K562 (cell line): Measurements from ENCODE around the gene EFEMP2. TPM values are rescaled to one million over a fixed set of nuclear protein-coding genes. Genes with fewer than 3 reads are reported as not detected.
A peak's percentile ranks its signal among the peaks of the same experiment; 100 is the strongest.

Experiments used
- ATF2 ChIP-seq: sonication (generic); formaldehyde crosslinking; IDR thresholded peaks from 2 replicates; pipeline ENCODE4 v1.8.1; 2022; ENCODE audit warnings: missing genetic modification reagents
- CEBPG ChIP-seq, 3 experiments: fragments of 200-800 bp in 1 of 3; sonication (Bioruptor generic) in 1 of 3; sonication (generic) in 1 of 3; formaldehyde crosslinking in 1 of 3; IDR thresholded peaks in 2 of 3; conservative IDR thresholded peaks in 1 of 3; 2 replicates each; pipeline versions ENCODE4 v1.6.1 to v1.8.0; 2016 to 2022; ENCODE audit warnings: missing compliant biosample characterization in 2 of 3, missing genetic modification characterization in 2 of 3, mild to moderate bottlenecking in 1 of 3, missing genetic modification reagents in 1 of 3
- E2F6 ChIP-seq, 2 experiments: IDR thresholded peaks; 2 replicates each; pipeline ENCODE4 v1.6.1; 2011; ENCODE audit warnings: borderline replicate concordance in 1 of 2, control low read depth in 1 of 2, low read depth in 1 of 2, low read length in 1 of 2, mild to moderate bottlenecking in 1 of 2, mixed read lengths in 1 of 2, moderate library complexity in 1 of 2; ENCODE audit not compliant: insufficient read depth in 1 of 2, insufficient read length in 1 of 2, poor library complexity in 1 of 2, severe bottlenecking in 1 of 2; ENCODE audit errors: extremely low read depth in 1 of 2
- ESRRA ChIP-seq: fragments of 450-650 bp; IDR thresholded peaks from 2 replicates; pipeline ENCODE4 v1.6.1; 2014; ENCODE audit warnings: low read depth, mild to moderate bottlenecking, moderate library complexity, borderline replicate concordance
- ETS1 ChIP-seq: conservative IDR thresholded peaks from 2 replicates; pipeline ENCODE4 v1.6.1; 2011; ENCODE audit warnings: low read depth, mild to moderate bottlenecking, low read length; ENCODE audit not compliant: control insufficient read depth
- EWSR1 ChIP-seq: fragments of 450-650 bp; IDR thresholded peaks from 2 replicates; pipeline ENCODE4 v1.6.1; 2018; ENCODE audit warnings: borderline replicate concordance, mild to moderate bottlenecking, low read depth, moderate library complexity; ENCODE audit not compliant: partially characterized antibody
- FOXJ2 ChIP-seq: fragments of 200-800 bp; sonication (Bioruptor generic); IDR thresholded peaks from 2 replicates; pipeline ENCODE4 v1.6.1; 2016; ENCODE audit warnings: missing genetic modification characterization, missing compliant biosample characterization
- GATAD2B ChIP-seq: fragments of 450-650 bp; IDR thresholded peaks from 2 replicates; pipeline ENCODE4 v1.6.1; 2017; ENCODE audit warnings: mild to moderate bottlenecking, borderline replicate concordance
- KAT8 ChIP-seq: fragments of 450-650 bp; IDR thresholded peaks from 2 replicates; pipeline ENCODE4 v1.6.1; 2016; ENCODE audit warnings: low read depth, mild to moderate bottlenecking
- TAF1 ChIP-seq: IDR thresholded peaks from 2 replicates; pipeline ENCODE4 v1.6.1; 2011; ENCODE audit warnings: mild to moderate bottlenecking, low read length, moderate library complexity; ENCODE audit not compliant: insufficient read depth, control insufficient read depth, severe bottlenecking; ENCODE audit errors: extremely low read depth
- TAF15 ChIP-seq: fragments of 200-400 bp; formaldehyde crosslinking; IDR thresholded peaks from 2 replicates; pipeline ENCODE4 v1.6.1; 2017; ENCODE audit warnings: mild to moderate bottlenecking, low read depth, low read length, moderate library complexity
- ZFP30 ChIP-seq: fragments of 250-450 bp; sonication (Bioruptor Pico); IDR thresholded peaks from 2 replicates; pipeline ENCODE4 v1.8.0; 2022; ENCODE audit warnings: moderate library complexity, mild to moderate bottlenecking, inconsistent platforms, borderline replicate concordance
- ZNF134 ChIP-seq: fragments of 250-450 bp; sonication (Bioruptor Pico); conservative IDR thresholded peaks from 2 replicates; pipeline ENCODE4 v1.4.0; 2020
- ZNF384 ChIP-seq: IDR thresholded peaks from 2 replicates; pipeline ENCODE4 v1.6.1; 2012; ENCODE audit warnings: low read depth, low read length, improper control_type of control experiment
- ZNF76 ChIP-seq: fragments of 250-450 bp; sonication (Bioruptor Pico); IDR thresholded peaks from 2 replicates; pipeline ENCODE4 v1.4.0; 2020; ENCODE audit warnings: mild to moderate bottlenecking, moderate library complexity, borderline replicate concordance
- polyA plus RNA-seq, 8 experiments: library from polyadenylated mRNA; depleted of rRNA in 4 of 8; stranded (reverse) in 5 of 8; unstranded in 3 of 8; fragments of >200 nt; fragmentation: Nextera tagmentation in 2 of 8; fragmentation: Illumina TruSeq in 1 of 8; extraction: Ambion mirVana in 2 of 8; extraction: Trizol in 1 of 8; gene quantifications; 2 replicates each; pipeline versions ENCODE4 v1.2.1 to v1.2.3, GENCODE V29; 2011 to 2014; ENCODE audit warnings: inconsistent platforms in 1 of 8, missing spikeins in 1 of 8
- total RNA-seq, 7 experiments: library from RNA; depleted of rRNA in 6 of 7; stranded (reverse); fragments of >200 nt in 6 of 7; fragmentation: Illumina TruSeq in 2 of 7; extraction: Trizol in 2 of 7; gene quantifications; 2 replicates each; pipeline versions ENCODE4 v1.2.1 to v1.2.3, GENCODE V29; 2011 to 2021; ENCODE audit warnings: low replicate concordance in 1 of 7

The EFEMP2 gene
- total and polyA plus RNA-seq, 9 of the 15 experiments (the other 6 are each of a cell fraction or from before 2014, with no cell fraction given) = 0.07 to 2.9 (median 0.69) TPM; not detected in 1

GRCh38 chr11:65857500-65857852, 15.1 kb downstream of the EFEMP2 start (continued):
- TF ChIP-seq TAF1 (no peak), E2F6 (IDR thresholded peaks at IDR 0.05; ENCODE audit: borderline replicate concordance in 1 of 2, extremely low read depth in 1 of 2, insufficient read depth in 1 of 2, insufficient read length in 1 of 2, low read depth in 1 of 2, low read length in 1 of 2, poor library complexity in 1 of 2, severe bottlenecking in 1 of 2) (peak; percentile 26 to 98), FOXJ2 (peak; percentile 45; the same call in 1 of the 2 replicates), ZNF76 (no peak), CEBPG (CRISPR knock-in tag; IDR thresholded peaks at IDR 0.05) (peak; percentile 3; the same call in 1 of the 2 replicates), CEBPG (tag; conservative IDR thresholded peaks at IDR 0.05 in 1 of 2, IDR thresholded peaks at IDR 0.05 in 1 of 2) (no peak), GATAD2B (no peak), ESRRA (no peak), EWSR1 (no peak), ZFP30 (no peak), ATF2 (peak; percentile 19), ZNF134 (CRISPR knock-in tag) (no peak), ETS1 (no peak; the same call in 1 of the 2 replicates), KAT8 (no peak), TAF15 (no peak), ZNF384 (no peak)
